H1 (cell line): ENCODE measurements around the gene TMEM178B.

Experiments
- CBX5 ChIP-seq: fragments of 300-800, 300-1000 bp; sonication (generic); IDR thresholded peaks from 2 replicates; pipeline ENCODE4 v1.7.1; 2016; ENCODE audit warnings: antibody characterized with exemption, low read length, low read depth
- CTCF ChIP-seq, 3 experiments: IDR thresholded peaks; 1 replicate in 2 of 3; 2 replicates in 1 of 3; pipeline versions ENCODE4 v1.5.1 to v1.6.1; 2011; ENCODE audit warnings: low read length in 3 of 3, mild to moderate bottlenecking in 3 of 3, inconsistent platforms in 2 of 3, low read depth in 1 of 3, moderate library complexity in 1 of 3; ENCODE audit not compliant: insufficient read depth in 1 of 3; ENCODE audit errors: control extremely low read depth in 1 of 3
- EZH2 ChIP-seq: fragments of 200-600 bp; sonication (generic); IDR thresholded peaks from 2 replicates; pipeline ENCODE4 v1.7.1; 2012; ENCODE audit warnings: low read depth, mild to moderate bottlenecking, moderate library complexity, low read length, inconsistent platforms; ENCODE audit not compliant: severe bottlenecking
- POLR2A ChIP-seq, 2 experiments: IDR thresholded peaks; 1 replicate in 1 of 2; 2 replicates in 1 of 2; pipeline ENCODE4 v1.6.1; 2011; ENCODE audit warnings: low read depth in 2 of 2, low read length in 2 of 2, mild to moderate bottlenecking in 2 of 2; ENCODE audit errors: control extremely low read depth in 1 of 2
- SP1 ChIP-seq: IDR thresholded peaks from 2 replicates; pipeline ENCODE4 v1.6.1; 2011; ENCODE audit warnings: low read depth, low read length

GRCh38 chr7:141074997-141075396, 1.1 kb downstream of the TMEM178B start:
- no peak for TF ChIP-seq CTCF (IDR thresholded peaks at IDR 0.05; ENCODE audit: control extremely low read depth in 1 of 3, insufficient read depth in 1 of 3, low read depth in 1 of 3, low read length in 3 of 3)
- TF ChIP-seq CBX5, result no peak
- no peak for TF ChIP-seq POLR2A (IDR thresholded peaks at IDR 0.05; ENCODE audit: control extremely low read depth in 1 of 2, low read depth in 2 of 2, low read length in 2 of 2)
- TF ChIP-seq SP1, result no peak
- no peak for TF ChIP-seq EZH2
